ENCODE measurements around the gene CFAP45.

Gene CFAP45

GRCh38 chr1:159823406-159823805, 76.6 kb downstream of the CFAP45 start:
- no peak for DNase-seq

All from CD4-positive, alpha-beta T cell treated with Interleukin-21 for 1 hour (primary cell).